ENCODE data around the gene RCVRN.

The RCVRN gene

DNA sequence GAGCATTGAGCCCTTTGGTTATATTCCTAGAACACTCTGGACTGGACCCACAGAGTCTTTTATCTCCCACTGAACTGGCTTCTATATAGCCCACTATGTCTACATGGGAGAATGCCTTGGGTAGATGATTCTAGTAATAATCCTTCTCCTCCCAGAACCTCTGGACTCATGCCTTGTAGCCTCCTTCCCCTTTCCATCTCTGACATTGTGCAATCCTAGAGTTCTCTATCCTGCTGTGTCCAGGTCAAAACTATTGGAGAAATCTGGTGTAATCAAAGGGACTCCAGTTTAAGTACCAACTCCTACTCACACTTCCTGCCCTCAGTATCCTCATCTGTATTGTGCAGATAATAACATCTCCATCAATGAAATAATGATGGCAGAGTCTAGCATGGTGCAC is 9.1 kb downstream of the RCVRN start:
- no peak for DNase-seq

DNA sequence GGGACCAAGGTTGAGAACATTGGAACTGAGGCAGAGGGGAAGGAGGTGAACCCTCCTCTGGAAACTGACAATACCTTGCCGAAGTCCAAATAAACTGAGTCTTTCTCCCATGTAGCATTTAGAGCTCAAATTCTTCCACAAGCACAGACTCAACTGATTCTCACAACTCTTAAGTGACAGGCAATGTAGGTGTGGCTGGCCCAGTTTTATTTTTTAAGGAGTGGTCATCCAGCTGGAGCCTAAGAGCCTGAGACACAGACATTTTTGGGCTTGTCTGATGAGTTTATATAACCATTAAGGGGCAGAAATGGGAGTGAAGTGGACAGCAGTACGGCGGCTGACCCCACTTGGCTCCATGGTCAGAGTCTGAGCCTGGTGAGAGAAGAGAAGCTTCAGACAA is 10.8 kb downstream of the RCVRN start:
- DNase-seq = no peak

DNA sequence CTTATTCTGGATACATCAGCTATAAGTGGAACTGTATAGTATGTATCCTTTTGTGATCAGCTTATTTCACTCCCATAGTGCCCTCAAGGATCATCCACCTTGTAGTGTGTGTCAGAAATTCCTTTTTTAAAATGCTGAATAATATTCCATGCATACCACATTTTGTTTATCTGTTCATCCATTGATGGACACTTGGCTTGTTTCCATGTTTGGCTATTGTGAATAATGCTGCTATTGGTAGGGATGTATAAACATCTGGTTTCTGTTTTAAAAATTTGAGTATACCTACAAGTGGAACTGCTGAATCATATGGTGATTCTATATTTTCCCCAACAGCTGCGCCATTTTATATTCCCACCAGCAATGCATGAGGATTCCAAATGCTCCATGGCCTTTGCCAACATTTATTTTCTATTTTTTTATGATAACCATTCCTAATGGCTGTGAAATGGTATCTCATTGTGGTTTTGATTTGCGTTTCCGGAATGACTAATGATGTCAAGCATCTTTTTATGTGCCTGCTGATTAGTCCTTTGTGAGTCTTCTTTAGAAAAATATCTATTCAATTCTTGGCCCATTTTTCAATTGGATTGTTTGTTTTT is 11.6 kb downstream of the RCVRN start:
- no peak for DNase-seq

DNA sequence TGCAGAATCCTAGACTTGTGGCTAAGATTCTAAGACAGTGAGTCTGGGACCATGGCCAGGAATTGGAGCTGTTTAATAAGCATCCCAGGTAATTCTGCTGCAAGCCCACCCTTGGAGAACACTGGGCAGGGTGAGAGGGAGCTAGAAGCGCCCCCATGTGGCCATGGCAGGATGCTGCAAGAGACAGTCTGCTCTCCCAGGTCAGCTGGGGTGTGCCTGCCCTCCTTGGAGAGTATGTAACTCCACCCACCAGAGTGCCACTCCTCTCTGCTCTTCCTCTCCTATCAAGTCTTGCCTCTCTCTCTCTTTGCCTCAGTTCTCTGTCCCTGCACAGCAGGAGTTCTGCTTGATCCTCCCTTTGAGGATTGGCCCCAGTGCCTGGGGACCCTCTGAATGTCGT is 14.9 kb downstream of the RCVRN start:
- DNase-seq = peak; percentile 73

DNA sequence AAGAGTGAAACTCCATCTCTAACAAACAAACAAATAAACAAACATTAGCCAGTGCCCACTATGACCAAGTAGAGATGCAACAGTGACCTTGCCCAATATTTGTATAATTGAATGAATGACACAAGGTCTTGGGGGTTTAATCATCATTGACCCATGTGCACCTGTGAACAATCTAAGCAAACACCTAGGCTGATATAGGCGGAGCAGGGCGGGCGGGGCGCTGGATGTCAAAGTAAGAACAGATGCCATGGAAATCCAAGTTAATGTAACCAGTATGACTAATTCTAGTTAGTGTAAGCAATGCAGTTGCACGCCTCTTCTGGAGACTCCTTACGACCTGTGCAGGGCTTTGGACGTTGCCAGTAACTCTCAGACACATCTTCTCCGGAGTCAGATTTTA is 17.6 kb downstream of the RCVRN start:
- DNase-seq = no peak

DNA sequence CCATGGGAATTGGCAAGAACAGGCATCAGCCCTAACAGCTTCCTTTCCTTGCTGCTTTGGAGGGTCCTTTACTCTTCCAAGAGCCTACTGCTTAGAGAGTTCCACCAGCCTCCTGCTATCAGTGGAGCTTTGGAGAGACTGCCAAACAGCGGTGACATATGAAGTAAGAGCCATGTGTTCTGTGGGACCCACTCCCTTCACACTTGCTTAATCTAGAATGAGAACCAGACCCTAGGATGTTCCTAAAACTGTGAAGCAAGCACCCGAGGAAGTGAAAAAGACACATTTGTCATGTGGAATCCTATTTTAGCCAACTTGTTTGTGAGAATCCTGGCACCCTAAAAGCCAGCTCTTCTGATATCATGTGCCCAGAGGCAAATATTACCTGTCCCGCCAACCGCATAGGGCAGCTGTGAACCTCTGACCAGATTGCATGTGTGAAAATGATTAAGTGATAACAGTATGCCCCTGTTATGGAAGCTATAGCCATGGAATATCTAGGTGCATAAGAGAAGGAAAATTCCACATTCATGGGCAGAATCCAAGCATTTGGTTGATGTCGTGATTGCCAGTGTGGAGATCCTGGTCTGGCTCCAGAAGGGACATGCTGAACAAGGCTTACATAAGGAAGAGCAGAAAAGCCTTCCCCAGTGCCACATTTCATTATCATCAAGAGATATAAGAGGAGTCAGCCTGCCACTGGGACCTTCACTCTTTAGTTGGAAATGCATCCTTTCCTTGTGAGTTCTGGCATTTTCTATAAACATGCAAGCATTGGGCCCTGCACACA is 18.7 kb downstream of the RCVRN start:
- DNase-seq = no peak

DNA sequence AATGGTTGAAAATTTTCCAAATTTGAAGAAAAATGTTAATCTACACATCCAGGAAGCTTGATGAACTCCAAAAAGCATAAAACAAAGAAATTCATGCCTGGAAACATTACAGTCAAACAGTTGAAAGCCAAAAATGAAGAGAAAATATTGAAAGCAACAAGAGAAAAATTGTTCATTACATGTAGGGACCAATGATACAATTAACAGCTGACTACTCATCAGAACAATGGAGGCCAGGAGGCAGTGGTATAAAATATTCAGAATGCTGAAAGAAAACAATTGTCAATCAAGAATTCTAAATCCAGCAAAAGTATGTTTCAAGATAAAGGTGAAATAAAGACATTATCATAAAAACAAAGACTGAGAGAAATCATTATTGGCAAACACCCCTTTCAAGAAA is 21.6 kb downstream of the RCVRN start:
- no peak for DNase-seq

DNA sequence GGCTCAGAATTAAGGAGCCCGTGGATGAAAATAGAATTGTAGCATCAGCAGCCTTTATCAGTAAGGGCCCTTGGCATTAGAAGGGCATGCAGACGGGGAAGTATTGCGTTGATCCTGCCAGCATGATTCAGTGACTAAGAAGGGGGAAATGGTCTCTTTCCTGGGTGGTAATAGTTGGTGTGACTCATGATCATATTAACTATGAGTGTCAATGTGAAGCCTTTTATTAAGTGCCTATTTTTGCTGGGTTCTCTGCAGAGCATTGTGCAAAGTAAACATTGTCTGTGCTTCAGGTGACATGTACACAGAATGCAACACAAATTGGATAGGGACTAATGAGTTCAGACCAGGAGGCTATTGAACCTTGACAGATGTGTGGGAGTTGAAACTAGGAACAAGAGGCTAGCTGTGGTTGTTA is 24.5 kb downstream of the RCVRN start:
- DNase-seq = no peak

DNA sequence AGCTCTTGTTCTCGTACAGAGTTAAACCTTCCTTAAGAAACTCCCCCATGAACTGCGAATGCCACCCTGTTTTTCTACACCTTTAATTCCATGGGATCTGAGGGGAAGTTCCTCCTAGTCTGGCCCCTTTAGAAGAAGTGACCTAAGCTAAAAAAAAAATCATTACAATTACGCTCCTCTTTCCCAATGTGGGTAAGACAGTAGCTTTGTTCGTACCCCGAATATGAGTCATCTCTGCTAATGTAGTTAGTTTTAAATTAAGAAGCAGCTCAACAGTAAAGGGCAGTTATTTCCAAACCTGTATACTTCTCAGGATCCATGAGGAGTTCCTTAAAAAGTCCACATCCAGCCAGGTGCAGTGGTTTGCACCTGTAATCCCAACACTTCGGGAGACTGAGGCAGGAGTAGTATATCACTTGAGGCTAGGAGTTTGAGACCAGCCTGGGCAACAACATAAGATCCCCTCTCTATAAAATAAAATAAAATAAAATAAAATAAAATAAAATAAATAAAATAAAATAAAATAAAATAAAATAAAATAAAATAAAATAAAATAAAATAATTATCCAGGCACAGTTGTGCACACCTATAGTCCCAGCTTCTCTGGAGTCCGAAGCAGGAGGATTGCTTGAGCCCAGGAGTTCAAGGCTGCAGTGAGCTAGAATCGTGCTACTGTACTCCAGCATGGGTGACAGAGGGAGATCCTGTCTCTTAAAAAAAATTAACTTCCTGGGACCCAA is 26.1 kb downstream of the RCVRN start:
- no peak for DNase-seq

DNA sequence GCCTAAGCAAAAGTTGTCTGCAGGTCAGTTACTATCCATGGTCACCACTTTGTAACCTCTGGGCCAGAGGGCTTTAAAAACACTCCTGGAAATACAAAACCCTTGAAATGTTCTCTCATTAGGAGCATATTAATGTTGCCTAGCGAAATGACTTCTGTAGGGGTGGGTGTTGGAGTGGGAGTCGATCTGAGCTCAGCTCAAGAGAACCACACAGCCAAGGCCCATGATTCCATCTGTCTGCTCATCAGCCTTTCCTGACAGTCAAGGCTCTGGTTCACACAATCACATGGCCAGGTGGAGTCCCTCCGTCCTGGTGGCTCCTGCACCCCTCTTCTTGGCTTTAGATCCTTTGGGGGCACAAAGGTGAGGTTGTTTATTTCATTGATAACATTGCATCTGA is 26.7 kb downstream of the RCVRN start:
- no peak for DNase-seq

DNA sequence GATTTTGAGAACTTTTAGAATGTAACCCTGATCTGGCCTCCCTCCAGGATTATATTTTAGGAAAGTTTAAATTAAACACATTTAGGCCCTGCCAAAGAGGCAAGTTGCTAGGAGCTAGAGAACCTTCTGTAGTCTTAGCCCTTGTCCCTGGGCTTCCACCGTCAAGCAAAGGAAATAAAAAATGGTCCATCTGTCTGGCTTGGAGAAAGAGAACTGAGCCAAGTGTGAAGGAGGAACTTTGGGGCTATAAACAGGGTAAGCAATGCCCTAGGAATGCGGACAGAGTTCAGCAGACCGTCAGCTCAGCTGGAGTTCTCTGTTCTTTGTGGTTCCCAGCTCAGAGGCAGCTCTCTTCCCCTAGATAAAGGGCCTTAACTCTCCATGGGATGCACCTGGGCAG is 29.6 kb downstream of the RCVRN start:
- DNase-seq = no peak

DNA sequence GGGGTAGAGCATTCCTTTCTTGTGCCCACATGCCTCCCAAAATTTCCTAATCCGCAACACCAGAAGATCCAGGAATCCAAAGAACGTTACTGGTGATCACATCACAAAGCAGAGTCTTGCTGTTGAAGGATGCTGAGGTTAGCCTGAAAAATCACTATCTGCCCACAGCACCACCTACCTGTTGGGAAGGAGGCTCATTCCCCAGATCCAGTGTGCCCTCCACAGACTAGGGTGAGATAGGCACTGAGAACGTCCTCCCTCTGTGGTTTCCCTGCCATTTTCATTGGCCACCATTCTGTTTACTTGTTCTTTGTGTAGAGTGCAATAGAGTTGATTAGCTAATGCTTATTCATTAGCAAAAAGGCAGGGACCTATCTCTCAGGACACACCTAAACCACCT is 30.3 kb downstream of the RCVRN start:
- DNase-seq = no peak

DNA sequence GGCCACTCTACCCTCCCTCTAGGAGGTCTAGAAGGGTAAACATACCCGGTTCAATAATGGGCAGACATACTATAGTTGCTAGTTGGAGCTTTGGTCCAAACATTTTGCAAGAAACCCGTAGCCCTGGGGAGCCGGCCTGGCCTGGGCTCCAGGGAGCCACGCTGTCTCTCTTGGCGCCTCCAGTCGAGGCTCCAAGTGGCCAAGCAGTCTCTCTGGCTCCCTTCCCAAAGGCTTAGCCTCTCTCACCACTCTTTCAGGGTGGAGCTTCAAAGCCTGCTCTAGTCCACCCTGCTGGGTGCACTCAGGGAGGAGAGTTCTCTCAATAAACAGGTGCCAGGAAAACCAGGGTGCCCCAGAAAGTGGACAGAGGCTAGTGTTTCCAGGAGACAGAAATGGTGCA is 32.2 kb downstream of the RCVRN start:
- no peak for DNase-seq

DNA sequence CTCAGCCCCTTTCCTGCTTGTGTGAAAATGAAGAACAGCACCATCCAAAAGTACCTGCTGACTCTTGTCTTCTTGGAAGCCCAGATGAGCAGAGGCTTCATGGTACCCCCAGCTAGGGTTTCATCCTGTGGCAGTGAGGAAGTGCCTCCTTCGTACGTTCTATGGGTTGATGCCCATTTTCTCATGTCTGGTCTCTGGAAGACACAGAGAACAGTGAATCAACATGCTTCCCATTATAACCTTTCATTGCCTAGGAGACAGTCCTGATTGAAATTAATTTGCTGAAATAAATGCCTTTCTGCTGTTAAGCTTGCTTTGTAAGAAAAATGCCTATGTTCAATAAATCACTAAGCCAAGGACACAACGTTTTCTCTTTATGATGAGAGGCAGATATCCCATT is 36.5 kb downstream of the RCVRN start:
- DNase-seq = no peak

DNA sequence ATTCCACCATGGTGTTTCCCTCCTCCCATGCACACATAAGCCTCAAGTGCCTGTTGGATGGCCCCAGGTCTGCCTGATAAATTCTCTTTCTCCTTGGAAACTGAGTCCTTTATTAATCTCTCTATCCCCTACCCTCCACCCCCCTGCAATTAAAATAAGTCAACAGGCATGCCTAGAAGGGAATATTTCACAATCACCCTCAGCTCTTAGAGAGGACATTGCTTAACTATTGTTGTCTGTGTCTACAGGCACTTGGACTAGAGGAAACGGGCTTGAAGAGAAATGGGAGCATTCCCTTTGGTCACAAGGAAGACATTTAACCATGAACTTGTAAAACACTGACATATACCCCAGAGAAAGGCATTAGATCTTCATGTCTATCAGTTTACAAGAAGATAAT is 39.5 kb downstream of the RCVRN start:
- peak; percentile 4 for DNase-seq

DNA sequence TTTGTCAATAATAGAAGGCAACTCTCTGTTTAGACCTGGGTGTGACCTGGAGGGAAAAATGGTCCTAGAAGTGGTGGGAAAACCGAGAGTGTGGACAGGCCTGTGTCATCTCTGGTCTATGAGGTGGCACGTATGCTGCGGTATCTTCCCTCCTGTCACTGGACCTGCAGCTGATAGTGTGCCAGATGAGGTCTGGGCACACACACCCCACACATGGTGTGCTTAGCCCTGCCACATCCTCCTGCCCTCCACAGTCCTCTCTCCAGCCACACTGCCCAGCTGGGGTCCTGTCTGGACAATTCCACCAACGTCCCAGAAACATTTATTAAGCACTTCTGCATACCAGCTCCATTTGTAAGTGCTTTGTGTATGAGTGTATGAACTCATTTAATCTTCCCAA is 42.1 kb downstream of the RCVRN start:
- DNase-seq = no peak

DNA sequence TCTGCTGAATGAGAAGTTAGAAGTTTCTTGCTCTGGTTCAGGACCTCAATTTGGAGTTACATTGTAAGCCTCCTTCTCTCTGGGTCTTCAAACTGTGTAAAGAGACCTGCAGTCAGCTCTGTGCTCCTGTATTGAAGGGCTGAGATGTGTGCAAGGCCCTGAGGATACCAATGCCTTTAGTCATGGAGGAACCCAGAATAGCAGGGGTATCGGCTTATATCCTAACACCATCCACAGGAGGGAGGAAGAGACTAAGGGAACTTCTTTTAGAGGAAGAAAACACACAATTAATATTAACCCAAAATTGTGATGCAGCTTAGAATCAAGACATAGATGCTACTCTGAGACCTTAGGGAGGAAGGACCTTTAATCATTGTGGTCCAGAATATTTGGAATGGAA is 42.9 kb downstream of the RCVRN start:
- no peak for DNase-seq

DNA sequence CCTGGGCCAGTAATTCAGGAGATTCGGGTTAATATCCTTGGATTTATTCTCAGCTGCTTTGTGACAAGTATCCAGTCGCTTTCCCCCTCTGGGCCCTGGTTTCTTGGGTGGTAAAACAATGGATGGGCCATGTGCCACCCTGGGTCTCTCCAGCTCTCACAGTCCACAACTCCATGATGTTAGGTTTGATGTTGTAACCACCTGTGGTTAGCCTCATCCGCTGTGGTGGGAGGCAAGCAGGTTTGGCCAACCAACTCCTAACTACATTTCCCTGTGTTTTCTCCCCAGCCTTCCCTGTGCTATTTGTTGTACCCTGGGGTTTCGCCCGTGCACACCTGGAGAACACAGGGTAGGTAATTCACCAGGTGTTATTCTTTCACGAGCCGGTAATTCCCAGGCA is 44.2 kb downstream of the RCVRN start:
- DNase-seq = no peak

DNA sequence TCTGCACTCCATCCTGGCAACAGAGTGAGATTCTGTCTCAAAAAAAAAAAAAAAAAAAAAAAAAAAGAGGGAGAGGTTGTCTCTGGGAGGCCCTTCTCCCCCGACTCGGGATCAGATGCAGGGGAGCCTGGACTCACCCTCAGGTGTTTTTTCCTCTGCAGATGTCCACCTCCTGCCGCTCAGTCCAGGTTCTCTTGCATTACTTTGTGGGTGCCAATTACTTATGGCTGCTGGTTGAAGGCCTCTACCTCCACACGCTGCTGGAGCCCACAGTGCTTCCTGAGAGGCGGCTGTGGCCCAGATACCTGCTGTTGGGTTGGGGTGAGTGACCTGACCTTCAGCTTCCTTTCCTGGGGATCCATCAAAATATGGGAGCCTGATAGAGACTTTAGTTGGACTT is 45.3 kb downstream of the RCVRN start:
- no peak for DNase-seq

DNA sequence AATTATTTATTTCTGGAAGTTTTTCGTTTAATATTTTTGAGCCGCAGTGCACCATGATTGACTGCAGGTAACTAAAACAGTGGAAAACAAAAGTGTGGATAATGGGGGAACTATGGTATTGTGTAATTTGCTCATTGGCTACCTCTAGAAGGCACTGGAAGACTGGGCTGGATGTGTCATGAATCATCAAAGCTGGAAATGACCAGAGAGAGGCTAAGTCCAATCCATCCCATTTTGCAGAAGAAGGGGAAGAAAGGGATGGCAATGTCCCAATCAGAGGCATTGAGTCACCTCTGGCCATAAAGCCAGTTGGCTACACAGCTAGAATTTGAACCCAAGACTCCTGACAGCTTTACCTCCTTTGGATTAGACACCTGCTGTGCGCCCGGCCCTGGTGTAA is 50.0 kb downstream of the RCVRN start:
- DNase-seq = no peak

DNA sequence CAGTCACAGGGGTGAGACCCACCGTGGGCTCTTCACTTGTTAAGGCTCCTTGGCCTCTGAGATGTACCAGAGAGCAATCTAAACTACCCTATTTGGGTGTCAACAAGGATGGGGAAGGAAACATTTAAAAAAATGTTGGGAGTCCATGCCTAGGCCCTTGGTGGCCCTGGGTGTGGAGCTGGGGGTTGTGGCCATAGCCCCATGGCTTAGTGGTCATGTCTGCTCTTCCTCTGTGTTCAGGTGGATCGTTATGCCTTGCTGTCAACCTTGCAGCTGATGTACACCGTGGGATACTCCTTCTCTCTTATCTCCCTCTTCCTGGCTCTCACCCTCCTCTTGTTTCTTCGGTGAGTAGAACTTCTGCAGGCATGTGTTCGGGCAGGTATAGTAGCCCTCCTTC is 50.8 kb downstream of the RCVRN start:
- DNase-seq = no peak

DNA sequence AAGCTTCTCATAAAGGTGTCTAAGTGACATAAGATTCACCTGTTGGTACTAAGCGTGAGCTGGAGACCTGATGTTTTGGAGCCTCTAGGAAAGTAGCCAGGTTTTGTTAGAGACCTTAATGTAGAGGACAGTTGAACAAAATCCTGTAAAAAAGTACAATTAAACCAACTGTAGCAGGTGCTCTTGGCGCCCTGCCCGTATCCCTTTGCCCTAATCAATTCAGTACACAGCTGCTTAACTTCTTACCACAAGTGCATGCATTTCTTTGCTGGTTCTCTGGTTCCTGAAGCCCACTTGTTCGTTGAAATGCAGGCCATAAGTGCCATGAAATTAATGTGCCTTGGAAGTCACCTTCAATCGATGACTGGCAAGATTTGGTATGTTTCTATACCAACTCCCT is 54.9 kb downstream of the RCVRN start:
- no peak for DNase-seq
